H7 (cell line): ENCODE data around the gene BCR. TPM values are rescaled to one million over a fixed set of nuclear protein-coding genes. Genes with fewer than 3 reads are reported as not detected.

Source experiments
- DNase-seq: peaks from one replicate; pipeline ENCODE4 v3.0.0; 2012
- H3K27me3 ChIP-seq: 2 replicates; pipeline ENCODE4 v1.6.0; 2011; ENCODE audit warnings: mild to moderate bottlenecking, low read length; ENCODE audit not compliant: control insufficient read depth, insufficient read depth
- H3K36me3 ChIP-seq: replicated peaks from 2 replicates; pipeline ENCODE4 v1.5.1; 2011; ENCODE audit warnings: low read length; ENCODE audit not compliant: control insufficient read depth, insufficient read depth
- H3K4me3 ChIP-seq: 2 replicates; pipeline ENCODE4 v1.5.1; 2011; ENCODE audit warnings: low read depth, mild to moderate bottlenecking, control low read depth, low read length, moderate library complexity; ENCODE audit not compliant: insufficient read depth
- total RNA-seq: library from RNA; depleted of rRNA; stranded (reverse); fragments of >200 nt; shearing (Covaris generic); gene quantifications from 2 replicates; pipeline ENCODE4 v1.2.3, GENCODE V29; 2014

BCR gene
- total RNA-seq, 1 experiment from 2014 or later: 89.1 TPM

- no peak for DNase-seq
- Histone ChIP-seq H3K4me3 (no peak overlapping the region), H3K27me3 (no peaks in the 10 kb centered on the region), H3K36me3 (peaks cover 27% of the 10 kb centered on the region)
Observed at GRCh38 chr22:23271597-23271908, 91.2 kb downstream of the BCR start.

- Histone ChIP-seq H3K36me3 (peaks cover 29% of the 10 kb centered on the region), H3K4me3 (no peak overlapping the region), H3K27me3 (no peaks in the 10 kb centered on the region)
- no peak for DNase-seq
Observed at GRCh38 chr22:23272371-23272770, 92.1 kb downstream of the BCR start.

GRCh38 chr22:23272834-23273233, 92.5 kb downstream of the BCR start:
- no peak overlapping the region for H3K4me3 ChIP-seq
- H3K27me3 ChIP-seq: no peaks in the 10 kb centered on the region
- peaks cover 29% of the 10 kb centered on the region for H3K36me3 ChIP-seq
- no peak for DNase-seq

- Histone ChIP-seq H3K36me3 (peaks cover 29% of the 10 kb centered on the region), H3K4me3 (no peak overlapping the region), H3K27me3 (no peaks in the 10 kb centered on the region)
- no peak for DNase-seq
Observed at GRCh38 chr22:23273445-23274145, 93.3 kb downstream of the BCR start.

- peaks cover 29% of the 10 kb centered on the region for H3K36me3 ChIP-seq
- no peak for DNase-seq
- no peak overlapping the region for H3K4me3 ChIP-seq
- H3K27me3 ChIP-seq: no peaks in the 10 kb centered on the region
Observed at GRCh38 chr22:23274146-23274526, 93.8 kb downstream of the BCR start.

- Histone ChIP-seq H3K27me3 (no peaks in the 10 kb centered on the region), H3K36me3 (peaks cover 29% of the 10 kb centered on the region), H3K4me3 (no peak overlapping the region)
- DNase-seq: no peak
Observed at GRCh38 chr22:23274891-23275694, 94.8 kb downstream of the BCR start.

GRCh38 chr22:23275751-23276150, 95.4 kb downstream of the BCR start:
- no peak for DNase-seq
- Histone ChIP-seq H3K4me3 (no peak overlapping the region), H3K36me3 (peaks cover 29% of the 10 kb centered on the region), H3K27me3 (no peaks in the 10 kb centered on the region)

GRCh38 chr22:23276656-23277582, 96.6 kb downstream of the BCR start:
- Histone ChIP-seq H3K4me3 (no peak overlapping the region), H3K27me3 (no peaks in the 10 kb centered on the region), H3K36me3 (peaks cover 25% of the 10 kb centered on the region)
- DNase-seq: no peak

GRCh38 chr22:23277583-23278295, 97.4 kb downstream of the BCR start:
- H3K4me3 ChIP-seq: no peak overlapping the region
- H3K27me3 ChIP-seq: no peaks in the 10 kb centered on the region
- H3K36me3 ChIP-seq: peaks cover 23% of the 10 kb centered on the region
- no peak for DNase-seq

GRCh38 chr22:23278883-23279675, 98.8 kb downstream of the BCR start:
- no peak for DNase-seq
- H3K4me3 ChIP-seq: no peak overlapping the region
- H3K27me3 ChIP-seq: no peaks in the 10 kb centered on the region
- peaks cover 18% of the 10 kb centered on the region for H3K36me3 ChIP-seq

GRCh38 chr22:23279781-23280180, 99.5 kb downstream of the BCR start:
- DNase-seq: no peak
- Histone ChIP-seq H3K36me3 (peaks cover 20% of the 10 kb centered on the region), H3K27me3 (no peaks in the 10 kb centered on the region), H3K4me3 (no peak overlapping the region)

- H3K36me3 ChIP-seq: peaks cover 18% of the 10 kb centered on the region
- DNase-seq: no peak
- H3K27me3 ChIP-seq: no peaks in the 10 kb centered on the region
- no peak overlapping the region for H3K4me3 ChIP-seq
Observed at GRCh38 chr22:23280356-23281052, 100.2 kb downstream of the BCR start.

GRCh38 chr22:23281053-23281405, 100.7 kb downstream of the BCR start:
- H3K4me3 ChIP-seq: no peak overlapping the region
- DNase-seq: no peak
- H3K27me3 ChIP-seq: no peaks in the 10 kb centered on the region
- H3K36me3 ChIP-seq: peaks cover 19% of the 10 kb centered on the region
